NCI-H2081 treated with DMSO at 0.1 percent for 48 hours (cell line): ENCODE results near the gene ASPN.

Source experiments
- DNase-seq: peaks from one replicate; lab custom pipeline; 2025; lab: John Stamatoyannopoulos, UW

ASPN gene

DNA sequence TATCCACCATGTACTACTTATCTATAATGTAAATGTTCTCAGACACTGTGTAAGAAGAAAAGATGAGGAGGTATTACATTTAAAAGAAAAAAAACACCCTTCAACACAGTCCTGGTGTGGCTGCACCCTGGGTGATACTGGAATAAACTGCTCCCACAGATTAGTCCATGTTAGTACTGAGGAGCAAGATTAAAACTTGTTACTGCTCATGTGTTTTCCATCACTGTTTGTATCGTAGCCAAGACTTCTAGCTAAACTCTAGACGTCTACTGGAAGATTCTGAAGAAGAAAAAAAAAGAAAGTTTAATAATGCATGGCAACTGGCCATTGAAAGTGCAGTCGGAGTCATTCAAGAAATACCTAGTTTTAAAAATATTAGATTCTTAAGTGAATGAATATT lies at the start of gene ASPN:
ASPN (minus strand) TSS at position 178 of the 400 bp plus-strand sequence.
- no peak for DNase-seq

- no peak for DNase-seq
Observed at GRCh38 chr9:92530893-92531292, 48.6 kb upstream of the ASPN start.

GRCh38 chr9:92529124-92529523 lies 46.8 kb upstream of the ASPN start:
- DNase-seq = no peak

DNA sequence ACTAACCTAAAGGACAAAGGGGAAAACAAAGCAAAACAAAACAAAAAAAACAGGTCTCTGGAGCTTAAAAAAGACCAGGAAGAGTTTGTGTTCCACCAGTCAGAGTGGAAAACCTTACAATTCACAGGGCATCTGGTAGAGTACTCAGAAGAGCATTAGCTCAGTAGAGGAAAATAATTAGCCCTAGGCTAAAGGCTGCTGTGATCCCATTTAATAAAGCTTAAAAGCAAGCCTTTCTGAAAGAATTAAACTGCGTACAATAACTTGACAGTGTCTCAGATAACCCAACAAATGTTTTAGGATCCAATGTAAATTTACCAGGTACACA lies 46.2 kb upstream of the ASPN start:
- no peak for DNase-seq

GRCh38 chr9:92527832-92528521 lies 45.7 kb upstream of the ASPN start:
- DNase-seq = no peak

GRCh38 chr9:92527291-92527828 lies 45.1 kb upstream of the ASPN start:
- DNase-seq = no peak

DNA sequence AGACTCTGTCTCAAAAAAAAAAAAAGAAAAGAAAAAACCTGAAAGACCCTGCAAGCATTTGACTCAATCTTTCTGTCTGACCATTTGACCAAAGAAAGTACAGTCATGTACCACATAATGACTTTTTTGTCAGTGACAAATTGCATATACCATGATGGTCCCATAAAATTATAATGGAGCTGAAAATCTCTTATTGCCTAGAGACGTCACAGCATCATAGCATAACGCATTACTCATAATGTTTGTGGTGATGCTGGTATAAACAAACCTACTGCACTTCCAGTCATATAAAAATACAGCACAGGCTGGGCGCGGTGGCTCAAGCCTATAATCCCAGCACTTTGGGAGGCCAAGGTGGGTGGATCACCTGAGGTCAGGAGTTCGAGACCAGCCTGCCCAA lies 43.0 kb upstream of the ASPN start:
- no peak for DNase-seq

DNA sequence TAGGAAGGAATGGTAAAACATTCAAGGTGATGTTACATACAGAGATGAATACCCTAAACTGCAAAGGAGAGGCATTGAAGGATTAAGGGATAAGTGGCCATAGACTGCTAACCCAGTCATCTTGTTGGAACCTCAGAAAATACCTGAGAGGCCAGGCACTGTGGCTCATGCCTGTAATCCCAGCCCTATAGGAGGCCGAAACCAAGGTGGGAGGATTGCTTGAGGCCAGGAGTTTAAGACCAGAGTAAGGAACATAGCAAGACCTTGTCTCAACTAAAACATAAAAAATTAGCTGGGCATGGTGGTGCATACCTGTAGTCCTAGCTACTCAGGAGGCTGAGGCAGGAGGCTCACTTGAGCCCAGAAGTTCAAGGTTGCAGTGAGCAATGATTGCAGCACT lies 42.6 kb upstream of the ASPN start:
- DNase-seq = no peak

DNA sequence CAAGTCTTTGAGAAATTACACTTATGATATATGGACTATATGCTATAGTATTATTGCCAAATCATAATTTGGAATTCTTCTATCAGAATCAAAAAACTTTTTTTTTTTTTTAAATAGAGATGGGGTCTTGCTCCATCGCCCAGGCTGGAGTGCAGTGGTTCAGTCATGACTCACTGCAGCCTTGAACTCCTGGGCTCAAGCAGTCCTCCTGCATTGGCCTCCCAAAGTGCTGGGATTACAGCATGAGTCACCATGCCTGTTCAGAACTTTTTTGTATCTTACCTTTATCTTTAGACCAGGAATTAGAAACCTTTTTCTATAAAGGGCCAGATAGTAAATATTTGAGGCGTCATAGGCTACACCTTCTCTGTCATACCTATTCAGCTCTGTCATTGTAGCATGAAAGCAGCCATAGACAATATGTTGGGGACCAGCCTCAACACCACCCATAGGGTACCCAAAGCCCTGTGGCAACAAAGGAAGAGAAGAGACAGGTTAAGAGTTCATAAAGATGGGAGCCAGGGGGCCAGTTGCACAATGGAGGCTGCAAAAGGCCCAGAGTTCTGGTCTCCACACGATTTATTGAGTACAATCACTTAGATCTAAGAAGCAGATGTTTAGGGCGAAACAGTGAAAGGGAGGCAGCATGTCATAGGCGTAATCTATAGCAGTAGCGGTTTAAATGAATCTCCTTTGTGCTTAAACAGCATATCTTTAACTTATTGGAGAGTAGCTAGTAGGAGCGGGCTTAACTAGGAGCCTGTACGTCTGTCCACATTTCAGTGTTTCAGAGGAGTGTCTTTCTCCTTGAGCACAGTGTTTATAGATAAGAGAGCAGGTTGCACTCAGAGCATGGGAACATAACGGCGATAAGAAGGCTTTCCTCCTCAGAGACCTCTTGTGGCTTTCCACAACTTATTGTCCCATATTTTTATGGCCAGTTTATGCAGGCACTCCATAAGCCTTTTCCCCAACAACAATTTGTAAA lies 41.0 kb upstream of the ASPN start:
- no peak for DNase-seq

DNA sequence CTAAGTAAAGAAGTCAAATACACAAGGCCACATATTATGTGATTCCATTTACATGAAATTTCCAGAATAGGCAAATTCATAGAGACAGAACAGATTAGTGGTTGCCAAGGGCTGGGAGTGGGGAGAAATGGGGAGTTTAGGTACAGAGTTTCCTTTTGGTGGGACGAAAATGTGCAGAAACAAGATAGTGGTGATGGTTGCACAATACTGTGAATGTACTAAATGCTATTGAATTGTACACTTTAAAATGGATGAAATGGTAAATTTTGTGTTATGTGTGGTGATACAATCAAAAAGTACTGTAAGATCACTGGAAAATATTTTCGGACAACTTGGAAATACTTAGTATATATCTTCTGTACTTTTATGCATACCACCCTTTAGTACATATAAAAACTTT lies 38.5 kb upstream of the ASPN start:
- DNase-seq = no peak

GRCh38 chr9:92518199-92518598 lies 35.9 kb upstream of the ASPN start:
- no peak for DNase-seq

- no peak for DNase-seq
Observed at GRCh38 chr9:92517046-92517445, 34.7 kb upstream of the ASPN start.

- DNase-seq = no peak
Observed at GRCh38 chr9:92516521-92516920, 34.2 kb upstream of the ASPN start.

DNA sequence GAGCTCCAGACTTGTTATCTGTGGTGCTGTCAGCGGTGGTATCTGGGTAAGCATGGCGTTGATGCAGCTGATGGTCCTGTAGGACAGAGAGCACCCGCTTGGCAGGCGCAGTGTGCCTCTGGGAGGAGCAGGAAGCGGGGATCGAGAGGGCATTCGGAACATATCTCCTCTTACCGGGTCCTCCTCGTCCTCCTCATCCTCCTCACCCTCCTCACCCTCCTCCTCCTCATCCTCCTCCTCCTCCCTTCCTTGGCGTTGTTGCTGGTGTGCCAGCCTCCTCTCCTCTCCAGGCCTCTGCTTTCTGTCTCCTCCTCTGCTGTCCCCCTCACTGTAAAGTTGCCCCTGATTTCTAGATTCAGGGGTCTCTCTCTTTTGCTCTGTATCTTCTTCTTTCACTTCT lies 32.3 kb upstream of the ASPN start:
- no peak for DNase-seq

DNA sequence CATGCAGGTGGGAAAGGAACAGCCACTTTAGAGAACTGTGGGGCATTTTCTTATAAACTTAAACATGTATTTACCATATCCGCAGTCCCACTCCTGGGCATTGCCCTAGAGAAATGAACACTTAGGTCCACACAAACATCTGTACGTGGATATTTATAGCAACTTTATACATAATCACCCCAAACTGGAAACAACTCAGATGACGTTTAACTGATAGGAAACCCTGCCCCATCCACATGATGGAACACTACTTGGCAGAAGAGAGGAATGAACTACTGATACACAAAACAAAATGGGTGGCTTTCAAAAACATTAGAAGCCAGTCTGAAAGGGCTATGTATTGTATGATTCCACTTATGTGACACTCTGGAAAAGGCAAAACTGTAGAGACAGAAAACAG lies 31.0 kb upstream of the ASPN start:
- DNase-seq = no peak

DNA sequence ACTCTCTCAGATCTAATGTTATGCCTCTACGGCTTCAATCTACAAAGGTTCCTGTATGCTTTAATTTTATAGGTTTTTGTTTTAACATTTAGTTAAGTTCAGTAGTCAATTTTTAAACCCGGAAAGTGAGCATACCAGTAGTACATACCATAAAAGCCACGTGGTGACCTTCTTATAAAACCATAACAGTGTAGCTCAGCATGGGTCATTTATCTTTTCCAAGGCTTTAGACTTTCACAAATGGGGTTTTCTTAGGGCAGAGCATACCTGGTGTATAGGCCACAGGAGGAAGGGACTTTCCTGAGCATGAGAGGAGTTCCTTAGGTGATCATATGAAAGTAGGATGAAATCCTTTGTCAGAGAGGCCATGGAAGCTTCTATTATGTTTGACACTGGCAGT lies 30.3 kb upstream of the ASPN start:
- DNase-seq = no peak

DNA sequence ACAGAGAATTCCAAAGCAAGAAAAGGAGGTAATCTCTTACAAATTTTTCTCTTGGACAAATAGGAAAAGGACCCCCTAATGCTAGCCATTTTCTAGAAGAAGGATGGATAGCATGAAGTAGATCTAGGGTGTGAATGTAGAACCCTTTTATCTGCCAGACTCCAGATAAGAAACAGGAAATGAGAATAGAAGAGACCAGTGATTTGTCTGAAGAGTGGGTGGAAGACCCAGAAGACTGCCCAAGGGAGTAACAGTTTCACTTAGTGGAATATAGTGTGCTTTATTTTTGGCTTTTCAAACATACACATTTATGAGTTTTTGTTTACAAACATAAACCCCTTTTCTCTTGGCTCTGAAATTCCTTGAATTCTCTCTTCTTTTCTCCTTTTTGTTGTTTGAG lies 28.4 kb upstream of the ASPN start:
- DNase-seq = no peak

GRCh38 chr9:92509050-92509449 lies 26.7 kb upstream of the ASPN start:
- no peak for DNase-seq

DNA sequence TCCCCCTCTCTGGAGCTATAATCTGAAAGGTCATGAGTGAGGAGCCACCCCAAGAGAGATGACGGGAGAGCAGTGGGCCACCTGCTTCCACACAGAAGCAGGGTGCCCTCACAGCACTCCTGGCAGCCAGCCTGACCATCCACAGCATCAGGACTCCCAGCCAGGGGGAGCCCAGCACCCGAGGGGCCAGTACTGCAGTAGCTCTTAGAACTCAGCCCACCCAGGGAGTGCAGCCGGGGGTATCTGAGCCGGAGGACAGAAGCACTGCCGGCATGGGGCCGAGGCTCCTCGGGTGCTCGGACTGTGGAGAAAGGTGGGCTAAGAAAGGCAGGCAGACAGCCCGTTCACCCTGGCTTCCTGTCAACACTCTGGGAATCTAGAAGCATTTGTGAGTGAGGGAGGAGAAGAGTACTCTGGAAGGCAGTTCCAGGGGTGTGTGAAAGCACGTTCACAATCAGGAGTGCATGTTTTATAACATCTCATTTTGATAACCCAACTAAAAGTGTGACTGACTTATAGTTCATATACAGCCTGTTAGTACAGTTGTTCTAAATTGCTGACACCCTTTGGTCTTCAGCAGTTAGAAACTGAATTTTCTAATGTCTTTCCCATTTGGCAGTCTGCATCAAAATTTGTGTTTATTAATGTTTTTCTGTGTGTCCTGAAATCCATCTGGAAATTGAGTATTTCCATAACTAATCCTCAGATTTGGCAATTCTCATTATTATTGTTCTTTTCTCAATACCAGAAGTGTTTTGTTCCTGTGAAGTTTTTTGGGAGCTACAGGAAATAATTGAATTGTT lies 25.9 kb upstream of the ASPN start:
- no peak for DNase-seq

- DNase-seq = no peak
Observed at GRCh38 chr9:92507496-92507895, 25.2 kb upstream of the ASPN start.

DNA sequence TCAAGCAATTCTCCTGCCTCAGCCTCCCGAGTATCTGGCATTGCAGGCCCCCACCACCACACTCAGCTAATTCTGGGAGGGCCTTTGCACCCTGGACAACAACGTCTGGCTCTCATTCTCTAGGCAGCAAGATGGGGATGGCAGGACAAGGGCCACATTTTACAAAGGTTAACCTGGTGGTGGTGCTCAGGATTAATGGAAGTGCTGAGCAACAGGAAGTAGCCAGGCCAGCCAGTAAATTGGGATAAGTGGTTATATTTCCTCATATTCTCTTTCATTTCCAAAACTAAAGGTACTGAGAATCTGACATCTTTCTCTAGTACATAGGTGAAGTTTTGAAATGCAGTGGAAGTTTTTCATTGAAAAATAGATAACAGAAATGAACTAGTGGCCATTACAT lies 24.7 kb upstream of the ASPN start:
- DNase-seq = no peak

GRCh38 chr9:92506184-92506857 lies 24.0 kb upstream of the ASPN start:
- DNase-seq = no peak
